HG03139 (cell line): ENCODE data around the gene HTR2A.

ENCODE experiments used
- ATAC-seq: cut with Tn5 transposase; IDR thresholded peaks from one replicate; pipeline ENCODE4 v1.9.1; 2021; ENCODE audit not compliant: unreplicated experiment

HTR2A gene

DNA sequence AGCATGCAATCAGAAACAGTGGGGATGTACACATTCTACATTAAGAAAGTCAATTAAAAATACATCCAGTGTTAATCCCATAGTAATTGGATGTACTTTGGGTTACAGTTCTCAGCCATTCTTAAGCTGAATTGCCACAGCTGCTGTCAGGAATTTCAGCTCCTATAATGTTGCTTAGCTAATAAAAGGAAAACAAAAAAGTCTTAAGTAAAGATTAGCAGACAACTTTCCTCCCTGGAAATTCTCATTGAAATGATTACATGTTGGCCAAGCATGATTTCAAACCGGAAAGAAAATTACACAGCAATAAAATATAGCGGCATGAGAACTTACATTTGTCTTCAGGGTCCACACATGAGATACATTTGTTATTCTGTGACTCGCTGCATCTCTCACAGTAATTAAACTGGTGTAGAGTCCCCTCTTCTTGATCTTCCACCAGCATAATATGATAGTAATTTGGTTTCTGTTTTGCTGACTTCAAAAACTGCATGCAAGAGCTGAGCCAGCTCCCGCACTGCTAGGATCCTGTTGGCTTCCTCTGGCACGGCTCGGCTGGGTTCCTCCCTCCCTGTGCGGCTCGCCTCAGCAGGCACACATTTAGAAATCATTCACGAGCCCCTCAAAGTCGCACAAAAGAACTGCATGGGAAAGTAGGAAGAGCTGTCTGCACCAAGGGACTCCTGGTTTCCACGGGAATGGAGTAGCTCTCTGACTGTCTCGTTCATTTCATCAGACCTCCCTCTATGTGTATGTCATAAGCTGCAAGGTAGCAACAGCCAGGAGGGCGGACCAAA is at the start of gene HTR2A:
TSS of gene HTR2A (minus strand) at position 713 of the 797 bp plus-strand sequence. CDS start 1,147 bp downstream, outside the sequence.
- ATAC-seq = no peak

GRCh38 chr13:46936525-46936924 is 39.7 kb upstream of the HTR2A start:
- no peak for ATAC-seq

GRCh38 chr13:46934749-46935148 is 37.9 kb upstream of the HTR2A start:
- no peak for ATAC-seq

DNA sequence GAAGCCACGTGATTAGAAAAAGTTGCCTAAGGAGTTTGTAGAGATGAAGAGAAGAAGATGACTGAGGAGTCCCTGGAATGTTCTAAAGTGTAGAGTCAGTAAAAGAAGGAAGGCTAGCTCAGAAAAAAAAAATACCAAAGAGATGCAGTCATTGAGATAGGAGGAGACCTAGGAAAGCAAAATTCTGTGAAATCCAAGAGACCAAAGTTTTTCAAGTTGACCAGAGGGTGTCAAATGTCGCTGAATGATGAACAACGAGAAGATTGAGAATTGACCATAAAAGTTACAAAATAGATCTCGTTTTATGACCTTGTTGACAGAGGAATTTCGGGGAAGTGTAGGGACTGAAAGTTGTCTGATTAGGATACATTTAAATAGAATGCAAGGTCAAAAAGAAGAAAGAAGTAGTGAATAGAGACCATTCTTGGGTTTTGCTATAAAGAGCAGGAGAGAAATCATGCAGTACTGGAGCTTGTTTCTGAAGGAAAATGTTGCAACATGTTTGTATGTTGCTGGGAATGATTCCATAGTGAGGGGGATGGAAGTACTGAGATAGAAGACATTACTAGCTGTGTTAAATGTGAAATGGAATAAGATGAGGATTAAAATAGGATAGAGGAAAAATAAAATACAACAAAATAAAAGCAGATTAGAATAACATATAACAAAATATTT is 30.2 kb upstream of the HTR2A start:
- ATAC-seq = no peak

DNA sequence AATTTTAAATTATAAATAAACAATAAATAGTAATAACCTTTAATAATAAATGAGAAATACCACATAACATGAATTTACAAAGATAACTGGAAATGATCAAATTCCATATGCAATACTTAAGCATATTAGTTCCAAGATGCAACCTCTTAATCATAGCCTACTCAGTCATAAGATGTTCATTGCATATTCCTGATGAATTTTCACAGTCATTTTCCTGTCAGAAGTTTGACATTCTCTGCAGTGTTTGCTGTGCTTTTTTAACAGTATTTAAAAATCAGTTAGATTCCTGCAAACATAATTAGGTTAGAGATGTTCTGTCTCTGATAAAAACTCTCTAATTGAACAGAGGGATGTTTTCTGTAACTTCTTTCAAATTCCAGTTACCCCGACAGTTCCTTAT is 28.6 kb upstream of the HTR2A start:
- ATAC-seq = no peak

- ATAC-seq = no peak
Measured at GRCh38 chr13:46914341-46914740, 17.5 kb upstream of the HTR2A start.

DNA sequence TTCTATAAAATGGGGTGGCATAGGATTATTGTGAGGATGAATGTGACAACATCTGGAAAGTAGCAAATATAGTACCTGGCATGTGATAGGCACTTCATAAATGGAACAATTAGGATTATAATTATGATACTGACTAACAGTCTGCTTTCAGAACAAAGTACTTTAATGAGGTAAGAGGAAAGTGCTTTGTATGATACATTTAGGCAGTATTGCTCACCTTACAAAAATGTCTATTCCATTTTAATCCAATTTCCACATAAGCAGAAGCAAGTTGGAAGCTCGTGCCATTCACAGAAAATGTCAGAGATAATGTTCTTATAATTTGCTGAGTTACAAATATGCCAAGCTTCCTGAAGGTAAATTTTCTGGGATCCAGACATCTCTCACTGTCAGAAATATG is 16.9 kb upstream of the HTR2A start:
- no peak for ATAC-seq

GRCh38 chr13:46909042-46909441 is 12.2 kb upstream of the HTR2A start:
- ATAC-seq = no peak

DNA sequence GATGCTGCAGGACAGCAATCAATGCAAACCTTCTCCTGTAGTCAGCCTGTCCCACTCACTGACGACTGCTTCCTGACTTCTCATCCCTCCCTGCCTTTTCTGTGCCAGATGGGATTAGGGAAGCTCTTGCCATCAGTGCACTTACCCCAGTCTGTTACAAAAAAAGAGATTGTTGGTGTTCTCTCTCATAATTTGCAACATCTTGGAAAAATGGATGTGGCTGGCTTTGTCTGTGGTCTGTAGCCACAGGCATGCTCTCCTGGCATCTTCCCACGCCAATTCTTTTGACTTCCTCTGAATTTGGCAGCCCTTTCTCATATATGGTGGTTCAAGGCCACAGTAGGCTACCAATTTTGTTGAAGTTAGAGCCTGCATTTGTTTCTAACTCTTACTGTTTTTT is 11.6 kb upstream of the HTR2A start:
- ATAC-seq = no peak

GRCh38 chr13:46906405-46906804 is 9.6 kb upstream of the HTR2A start:
- no peak for ATAC-seq

DNA sequence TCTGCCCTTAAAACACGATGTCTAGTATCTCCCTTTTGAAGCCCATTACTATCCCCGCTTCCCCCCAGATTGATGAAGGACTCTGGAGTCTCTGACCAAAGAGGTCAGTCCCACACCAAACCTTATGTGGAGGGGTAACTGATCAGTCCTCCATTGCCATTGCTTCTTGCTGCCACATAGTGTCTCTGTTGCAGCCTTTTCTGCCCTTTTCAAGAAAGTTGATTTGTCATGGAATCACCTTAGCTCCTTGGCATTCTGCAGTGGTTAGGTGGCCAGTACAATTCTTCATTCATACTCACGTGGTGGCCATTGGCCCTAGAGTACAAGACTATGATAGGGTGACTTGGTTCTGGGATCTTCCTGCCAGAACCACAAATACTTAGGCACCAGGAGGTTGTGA is 8.4 kb upstream of the HTR2A start:
- no peak for ATAC-seq

GRCh38 chr13:46903748-46904147 is 6.9 kb upstream of the HTR2A start:
- ATAC-seq = no peak

GRCh38 chr13:46901721-46902120 is 4.9 kb upstream of the HTR2A start:
- ATAC-seq = no peak

DNA sequence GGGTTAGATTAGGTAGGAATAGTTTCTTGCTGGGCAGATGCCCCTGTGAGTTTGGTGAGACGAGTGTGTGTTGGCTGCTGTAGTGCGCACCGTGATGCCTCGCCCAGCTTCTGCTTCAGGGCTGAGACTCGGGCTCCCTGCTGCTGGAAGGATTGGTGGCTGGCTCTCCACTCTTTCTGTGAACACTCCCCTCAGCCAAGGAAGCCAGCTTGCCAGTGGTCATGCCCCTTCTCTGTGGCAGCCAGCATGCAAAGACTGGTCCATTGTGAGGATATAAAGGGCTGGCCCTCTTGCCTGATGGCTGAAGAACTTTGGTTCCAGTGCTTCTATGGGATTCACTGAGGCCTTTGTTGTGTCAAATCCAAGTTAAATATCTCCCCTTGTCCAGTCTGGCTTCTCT is 2.9 kb upstream of the HTR2A start:
- ATAC-seq = no peak

DNA sequence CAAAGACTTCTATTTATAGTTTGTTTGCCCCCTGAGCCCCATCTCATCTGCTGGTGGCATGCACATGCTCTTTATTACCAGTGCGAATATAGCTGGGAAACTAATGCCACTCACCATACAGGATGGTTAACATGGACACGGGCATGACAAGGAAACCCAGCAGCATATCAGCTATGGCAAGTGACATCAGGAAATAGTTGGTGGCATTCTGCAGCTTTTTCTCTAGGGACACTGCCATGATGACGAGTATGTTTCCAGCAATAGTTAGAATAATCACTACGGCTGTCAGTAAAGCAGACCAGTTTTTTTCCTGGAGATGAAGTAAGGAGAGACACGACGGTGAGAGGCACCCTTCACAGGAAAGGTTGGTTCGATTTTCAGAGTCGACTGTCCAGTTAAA is 1.5 kb downstream of the HTR2A start:
- ATAC-seq = no peak

DNA sequence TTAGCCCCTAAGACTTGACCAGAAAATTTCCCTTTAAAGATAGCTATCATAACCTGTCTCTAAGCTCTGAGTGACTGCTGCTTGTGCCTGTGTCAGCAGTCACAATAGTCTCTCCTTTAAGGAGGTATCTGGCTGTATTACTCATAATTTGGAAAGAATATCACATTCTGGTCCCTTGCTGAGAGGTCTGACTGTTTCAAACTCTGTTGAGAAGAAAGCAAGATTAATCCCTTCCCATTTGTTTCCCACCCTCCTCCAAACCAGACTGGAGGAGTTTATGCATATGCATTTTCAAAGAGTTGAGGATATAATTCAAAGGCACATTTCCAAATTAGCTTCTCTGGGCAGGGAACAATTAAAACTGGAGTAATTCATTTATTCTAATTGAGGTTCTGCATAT is 2.3 kb downstream of the HTR2A start:
- ATAC-seq = no peak

- peak; percentile 65 for ATAC-seq
Measured at GRCh38 chr13:46893798-46894560, 2.9 kb downstream of the HTR2A start.

DNA sequence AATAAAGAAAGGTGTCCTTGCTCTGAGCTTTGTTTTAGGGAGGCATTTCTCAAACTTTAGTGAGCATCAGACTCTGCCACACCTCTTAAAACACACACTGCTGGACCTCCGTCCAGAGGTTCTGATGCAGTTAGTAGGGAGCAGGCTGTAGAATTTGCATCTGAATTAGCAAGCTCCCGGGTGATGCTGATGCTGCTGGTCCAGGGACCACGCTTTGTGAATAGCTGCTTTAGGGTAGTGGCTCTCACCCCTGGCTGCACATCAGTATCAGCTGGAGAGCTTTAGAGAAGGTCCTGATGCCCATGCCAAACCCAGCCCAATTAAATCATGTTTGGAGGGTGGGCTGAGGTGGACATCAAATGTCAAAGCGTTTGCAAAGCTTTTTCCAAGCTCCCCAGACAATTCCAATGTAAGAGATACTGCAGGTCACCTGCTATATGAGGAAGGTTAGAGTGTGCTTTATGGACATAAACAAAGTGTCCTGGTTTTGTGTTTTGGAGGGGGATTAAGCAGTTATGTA is 3.6 kb downstream of the HTR2A start:
- ATAC-seq = no peak

- ATAC-seq = no peak
Measured at GRCh38 chr13:46885018-46885417, 11.8 kb downstream of the HTR2A start.

DNA sequence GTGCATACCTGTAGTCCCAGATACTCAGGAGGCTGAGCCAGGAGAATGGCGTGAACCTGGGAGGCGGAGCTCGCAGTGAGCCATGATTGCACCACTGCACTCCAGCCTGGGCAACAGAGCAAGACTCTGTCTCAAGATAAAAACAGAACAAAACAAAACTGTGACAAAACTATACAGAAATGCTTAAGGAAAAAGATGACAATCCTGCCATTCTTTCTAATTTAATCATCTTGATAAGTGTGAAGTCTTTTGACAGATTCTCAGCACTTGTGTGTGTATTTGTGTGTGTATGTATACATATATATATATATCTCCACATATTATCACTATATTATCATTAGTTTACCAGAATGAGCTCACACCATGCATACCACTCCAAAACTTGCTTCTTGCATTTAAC is 12.3 kb downstream of the HTR2A start:
- ATAC-seq = no peak

GRCh38 chr13:46881621-46882020 is 15.2 kb downstream of the HTR2A start:
- no peak for ATAC-seq

DNA sequence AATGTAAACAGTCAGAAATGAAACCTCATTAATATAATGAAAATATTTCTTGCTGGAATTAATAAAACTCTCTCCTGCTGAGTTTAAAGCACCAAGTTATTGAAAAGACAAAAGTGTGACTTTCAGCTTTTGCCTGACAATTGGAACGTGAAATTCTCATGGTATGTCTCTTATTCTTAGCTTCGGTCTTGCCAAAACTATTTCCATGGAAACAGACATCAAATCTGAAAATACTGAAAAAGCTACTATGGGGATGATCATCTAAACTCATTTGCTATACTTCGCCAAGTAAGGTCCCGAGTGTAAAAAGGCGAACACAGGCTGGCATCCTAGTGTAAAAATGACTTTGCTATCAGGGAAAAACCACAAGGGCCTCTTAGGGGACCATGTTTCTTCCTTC is 22.8 kb downstream of the HTR2A start:
- no peak for ATAC-seq
